Erythroblast (primary cell): ENCODE data around the gene ZBTB7C.

Experiments
- GATA1 ChIP-seq: IDR thresholded peaks from 2 replicates; pipeline ENCODE4 v1.6.1; 2011; ENCODE audit warnings: low read depth, mild to moderate bottlenecking, control low read depth, low read length, moderate library complexity
- POLR2A ChIP-seq: IDR thresholded peaks from 2 replicates; pipeline ENCODE4 v1.6.1; 2011; ENCODE audit warnings: mild to moderate bottlenecking, low read length

GRCh38 chr18:48206887-48207286, 202.3 kb downstream of the ZBTB7C start:
- TF ChIP-seq POLR2A, result no peak
- TF ChIP-seq GATA1, result no peak
